Activated CD8-positive, alpha-beta memory T cell treated with anti-CD3 and anti-CD28 coated beads for 48 hours (primary cell): Measurements from ENCODE around the gene RHEX.

Source experiments
- DNase-seq, 3 experiments: peaks; one replicate each; pipeline ENCODE4 v3.0.0-alpha.2; 2020; ENCODE audit warnings: low read depth in 2 of 3, low spot score in 2 of 3

RHEX gene

DNA sequence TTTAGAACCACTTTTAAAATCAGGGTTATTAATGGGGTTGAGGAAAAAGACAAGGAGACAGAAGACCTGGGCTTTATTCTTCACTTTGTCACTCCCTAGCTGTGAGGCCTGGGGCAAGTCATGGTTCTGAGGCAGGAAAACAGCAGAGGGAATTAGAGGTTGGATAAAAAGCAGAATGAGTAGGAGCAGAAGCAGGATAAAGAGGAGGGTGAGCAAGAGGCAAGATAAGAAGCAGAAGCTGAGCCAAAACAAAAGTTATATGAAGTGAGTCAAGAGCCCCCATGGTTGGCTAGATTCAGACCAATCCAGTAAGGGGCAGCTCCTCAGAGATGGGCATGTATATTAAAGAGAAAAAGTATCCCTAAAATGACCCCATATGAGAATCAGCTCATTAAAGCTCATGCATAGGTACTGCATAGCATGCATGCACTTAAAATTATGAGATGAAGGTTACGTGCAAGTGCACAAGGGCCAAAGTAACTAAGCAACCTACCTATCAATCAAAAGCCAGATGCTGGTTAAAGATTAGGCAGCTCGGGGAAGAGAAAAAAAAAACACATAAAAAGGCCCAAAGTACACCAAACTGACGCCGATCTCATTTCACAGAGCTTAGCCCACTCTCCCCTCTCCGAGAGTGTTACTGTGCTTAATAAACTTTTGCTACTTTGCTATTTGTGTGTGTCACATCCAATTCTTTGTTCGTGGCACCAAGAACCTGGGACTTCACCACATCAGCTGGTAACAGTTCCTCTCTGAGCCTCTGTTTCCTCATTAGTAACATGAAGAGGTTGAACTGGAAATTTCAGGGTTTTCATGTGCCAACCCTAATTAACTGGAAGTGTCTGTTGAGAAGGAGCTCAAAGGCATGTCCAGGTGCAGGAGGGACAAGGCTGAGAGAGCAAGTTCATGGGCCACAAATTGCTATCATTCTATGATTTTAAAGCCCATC lies 62.0 kb downstream of the RHEX start:
- no peak for DNase-seq

DNA sequence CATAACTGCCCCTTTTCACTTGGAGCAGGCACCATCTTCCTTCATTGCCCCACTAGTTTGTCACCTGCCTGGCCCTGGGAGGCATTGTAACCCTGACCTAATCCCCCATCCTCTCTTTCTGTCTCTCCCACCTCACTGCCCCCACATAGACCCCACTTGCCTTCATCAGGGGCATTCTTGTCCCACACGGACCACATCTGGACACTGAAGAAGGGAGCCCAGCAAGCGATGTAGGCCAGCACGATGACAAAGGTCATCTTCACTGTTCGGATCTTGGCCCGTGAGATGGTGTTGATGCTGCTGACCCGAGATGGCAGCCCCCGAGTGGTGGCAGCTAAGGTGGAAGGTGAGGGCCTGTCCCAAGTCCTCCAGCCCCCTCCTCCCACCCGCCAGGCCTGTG lies 62.8 kb downstream of the RHEX start:
- no peak for DNase-seq

DNA sequence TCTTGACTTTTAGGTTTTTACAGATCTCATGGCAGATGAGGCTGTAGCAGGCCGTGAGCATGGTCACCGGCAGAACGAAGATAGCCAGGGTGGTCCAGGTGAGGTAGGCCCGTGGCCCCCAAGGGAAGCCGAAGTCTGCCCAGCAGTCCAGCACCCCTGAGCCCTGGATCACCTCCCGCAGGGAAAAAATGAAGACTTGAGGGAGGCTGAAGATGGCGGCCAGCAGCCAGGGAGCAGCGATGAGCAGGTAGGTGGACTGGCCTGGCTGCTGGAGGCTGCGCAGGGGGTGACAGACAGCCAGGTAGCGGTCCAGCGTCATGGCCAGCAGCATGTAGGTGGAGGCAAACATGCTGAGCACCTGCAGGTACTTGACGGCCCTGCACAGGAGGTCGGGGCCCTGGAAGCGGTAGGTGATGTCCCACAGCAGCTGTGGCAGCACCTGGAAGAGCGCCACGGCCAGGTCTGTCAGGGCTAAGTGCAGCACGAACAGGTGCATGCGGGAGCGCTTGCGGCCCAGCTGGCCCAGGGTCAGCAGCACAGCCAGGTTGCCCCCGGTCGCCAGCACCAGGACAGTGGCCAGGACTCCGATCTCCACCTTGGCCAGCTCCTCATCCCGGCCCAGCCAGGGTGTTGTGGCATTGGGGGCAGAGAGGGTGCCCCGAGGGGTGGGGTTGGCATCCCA lies 63.4 kb downstream of the RHEX start:
- DNase-seq: no peak

DNA sequence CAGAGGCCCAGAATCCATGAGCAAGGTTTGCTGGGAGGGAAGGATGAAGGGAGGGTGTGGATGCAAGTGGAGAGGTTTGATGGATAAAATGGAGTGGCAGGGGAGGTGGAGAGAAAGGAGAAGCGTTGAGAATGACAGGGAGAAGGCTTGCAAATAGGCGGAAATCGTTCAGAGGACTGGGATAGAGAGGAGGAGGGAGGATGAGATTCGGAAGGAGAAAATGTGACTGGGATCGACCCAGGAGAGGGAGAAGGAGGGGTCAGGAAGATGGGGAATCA lies 63.8 kb downstream of the RHEX start:
- no peak for DNase-seq

DNA sequence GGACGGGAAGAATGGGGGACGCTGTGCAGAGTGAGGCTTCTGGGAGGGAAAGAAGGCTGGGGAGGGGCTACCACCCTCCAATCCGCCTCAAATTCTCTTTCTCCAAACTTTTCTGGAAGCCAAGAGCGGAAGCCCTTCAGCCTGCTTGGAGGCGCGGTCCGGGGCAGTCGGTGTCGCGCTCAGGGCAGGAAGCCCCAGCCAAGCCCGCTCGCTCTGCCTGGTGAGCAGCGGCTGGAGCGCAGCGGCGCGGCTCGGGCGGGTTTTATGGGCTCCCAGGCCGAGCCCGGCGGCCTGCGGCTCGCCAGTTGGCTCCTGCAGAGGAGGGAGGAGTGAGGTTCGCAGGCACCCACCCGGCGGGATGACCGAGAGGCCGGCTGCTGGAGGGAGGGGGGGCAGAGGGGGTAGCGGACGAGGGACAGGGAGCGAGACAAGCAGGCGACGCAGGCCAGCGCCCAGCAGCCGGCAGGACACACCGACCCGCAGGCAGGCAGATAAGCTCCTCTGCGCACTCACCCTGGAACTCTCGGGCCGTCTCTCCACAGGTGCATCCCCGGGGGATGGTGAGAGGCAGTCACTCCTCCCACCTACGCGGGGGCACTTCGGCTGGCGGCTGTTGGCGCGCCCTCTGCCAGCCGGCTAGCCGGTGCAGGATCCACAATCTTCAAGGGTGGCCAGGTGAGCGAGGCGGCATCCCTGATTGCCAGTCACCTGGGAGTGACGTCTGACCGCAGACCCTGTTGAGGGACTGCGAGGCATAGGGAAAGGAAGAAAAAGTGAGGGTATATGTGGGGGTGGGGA lies 64.4 kb downstream of the RHEX start, which contains the start of gene AVPR1B:
Gene AVPR1B (minus strand): TSS at position 238 of the 798 bp plus-strand sequence. CDS start 498 bp downstream, outside the sequence.
- DNase-seq: no peak

DNA sequence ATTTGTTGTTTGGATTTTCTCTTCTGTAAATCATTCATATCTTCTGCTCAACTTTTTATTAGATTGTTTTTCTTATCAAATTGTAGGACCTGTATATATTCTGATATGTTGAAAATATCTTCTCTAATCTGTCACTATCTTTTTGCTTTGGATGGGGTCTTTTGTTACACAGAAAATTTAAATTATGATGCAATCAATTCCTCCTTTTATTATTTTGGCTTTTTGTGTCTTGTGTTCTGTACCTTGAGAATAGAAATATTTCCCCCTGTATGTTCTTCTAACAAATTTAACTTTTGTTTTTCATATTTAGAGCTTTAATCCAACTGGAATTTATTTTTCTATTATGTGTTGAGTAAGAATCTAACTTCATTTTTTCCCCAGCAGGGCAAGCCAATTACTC lies 67.4 kb downstream of the RHEX start:
- no peak for DNase-seq

DNA sequence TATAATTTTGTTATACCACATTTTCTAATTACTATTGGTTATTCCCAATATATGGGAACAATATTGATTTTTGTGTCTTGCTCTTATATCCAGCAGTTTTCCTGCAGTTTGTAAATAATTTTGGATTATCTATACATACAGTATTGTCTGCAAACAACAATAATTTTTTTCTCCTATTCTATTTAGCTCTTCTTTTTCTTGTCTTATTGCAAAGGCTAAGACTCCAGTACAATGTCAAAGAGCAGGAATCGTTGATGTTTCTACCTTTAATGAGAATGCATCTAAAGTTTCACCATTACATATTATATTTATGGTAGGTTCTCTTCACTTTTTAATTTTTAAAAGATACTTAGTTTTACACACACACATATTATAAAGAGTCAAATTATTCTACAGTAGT lies 68.3 kb downstream of the RHEX start:
- no peak for DNase-seq

DNA sequence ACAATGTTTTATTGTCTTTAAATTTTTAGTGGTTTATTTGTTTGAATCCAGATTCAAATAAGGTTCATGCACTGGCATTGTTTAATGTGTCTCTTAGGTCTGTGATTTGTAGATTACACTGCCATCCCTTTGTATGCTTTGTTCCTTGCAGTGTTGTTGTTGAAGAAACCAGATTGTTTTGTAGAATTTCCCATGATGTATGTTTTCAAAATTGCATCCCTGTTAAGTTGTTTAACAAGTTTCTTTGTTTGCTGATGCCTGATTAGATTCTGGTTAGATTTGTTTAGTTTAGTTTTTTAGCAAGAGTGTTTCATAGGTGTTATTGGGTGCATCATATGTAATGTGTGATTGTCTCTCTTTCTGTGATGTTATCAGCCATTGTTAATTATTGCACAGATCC lies 69.7 kb downstream of the RHEX start:
- DNase-seq: no peak

DNA sequence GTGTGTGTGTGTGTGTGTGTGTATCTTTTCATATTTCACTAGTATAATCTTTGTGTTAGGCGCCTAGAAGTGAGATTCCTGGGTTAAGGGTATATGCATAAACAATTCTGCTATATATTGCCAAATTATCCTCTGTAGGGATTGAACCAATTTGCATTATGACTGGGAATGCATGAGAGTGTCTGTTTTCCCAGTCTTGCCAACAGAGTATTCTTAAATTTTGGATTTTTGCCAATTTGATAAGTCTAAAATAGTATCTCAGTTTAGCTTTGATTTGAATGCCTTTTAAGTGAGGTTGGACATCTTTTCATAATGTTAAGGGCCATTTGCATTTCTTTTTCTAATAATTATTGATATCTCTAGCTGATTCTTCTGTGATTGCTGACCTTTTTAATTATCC lies 72.4 kb downstream of the RHEX start:
- DNase-seq: no peak

DNA sequence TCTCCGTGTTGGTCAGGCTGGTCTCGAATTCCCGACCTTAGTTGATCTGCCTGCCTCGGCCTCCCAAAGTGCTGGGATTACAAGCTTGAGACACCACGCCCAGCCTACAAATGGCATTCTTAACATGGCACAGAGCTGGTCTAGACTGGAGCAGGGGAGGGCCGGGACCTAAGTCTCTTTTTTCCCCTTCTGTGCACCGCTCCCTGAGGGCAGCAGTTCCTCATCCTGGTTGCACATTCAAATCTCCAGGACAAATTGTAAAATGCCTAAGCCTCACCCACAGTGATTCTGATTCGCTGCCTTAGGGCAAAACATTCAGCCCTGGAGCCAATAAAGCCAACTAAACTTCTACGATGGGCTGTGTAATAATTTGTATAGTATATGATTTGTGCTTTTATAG lies 74.4 kb downstream of the RHEX start:
- DNase-seq: no peak

DNA sequence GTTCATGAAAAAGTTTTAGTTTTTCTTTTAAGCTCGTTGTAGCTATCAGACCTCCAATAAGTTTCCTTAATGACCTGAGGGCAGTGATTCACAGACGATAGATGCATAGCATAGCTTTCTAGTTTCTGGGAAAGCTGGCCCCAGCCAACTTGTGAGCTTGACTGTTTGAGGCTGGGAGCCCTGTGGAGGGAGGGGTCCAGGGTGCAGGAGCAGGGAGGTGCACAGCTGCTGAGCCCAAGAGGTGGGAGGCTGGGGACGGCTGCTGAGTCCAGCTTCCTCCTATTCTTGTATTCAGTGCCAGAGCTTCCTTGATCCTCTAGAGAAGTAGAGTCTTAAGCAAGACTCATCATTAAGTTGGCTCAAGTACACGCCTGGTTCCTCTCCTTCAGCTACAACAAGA lies 75.2 kb downstream of the RHEX start:
- no peak for DNase-seq

DNA sequence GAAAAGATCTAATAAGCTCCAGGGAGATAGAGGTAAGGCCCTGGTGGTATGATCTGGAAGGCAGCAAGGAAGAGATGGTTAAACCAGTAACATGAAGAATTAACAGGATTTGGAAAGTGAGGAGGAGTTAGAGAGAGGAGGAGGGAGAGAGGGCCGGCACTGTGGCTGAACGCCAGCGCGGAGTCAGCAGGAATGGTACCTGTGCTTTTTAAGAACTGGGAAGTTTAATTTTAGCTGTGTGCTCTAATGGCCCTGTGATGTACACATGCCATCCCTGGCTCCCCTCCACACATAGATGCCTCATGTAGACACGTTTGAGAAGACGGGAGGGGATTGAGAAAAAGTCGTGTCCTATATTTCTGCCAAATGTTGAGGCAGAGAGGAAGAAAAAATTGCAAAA lies 78.1 kb downstream of the RHEX start:
- no peak for DNase-seq

DNA sequence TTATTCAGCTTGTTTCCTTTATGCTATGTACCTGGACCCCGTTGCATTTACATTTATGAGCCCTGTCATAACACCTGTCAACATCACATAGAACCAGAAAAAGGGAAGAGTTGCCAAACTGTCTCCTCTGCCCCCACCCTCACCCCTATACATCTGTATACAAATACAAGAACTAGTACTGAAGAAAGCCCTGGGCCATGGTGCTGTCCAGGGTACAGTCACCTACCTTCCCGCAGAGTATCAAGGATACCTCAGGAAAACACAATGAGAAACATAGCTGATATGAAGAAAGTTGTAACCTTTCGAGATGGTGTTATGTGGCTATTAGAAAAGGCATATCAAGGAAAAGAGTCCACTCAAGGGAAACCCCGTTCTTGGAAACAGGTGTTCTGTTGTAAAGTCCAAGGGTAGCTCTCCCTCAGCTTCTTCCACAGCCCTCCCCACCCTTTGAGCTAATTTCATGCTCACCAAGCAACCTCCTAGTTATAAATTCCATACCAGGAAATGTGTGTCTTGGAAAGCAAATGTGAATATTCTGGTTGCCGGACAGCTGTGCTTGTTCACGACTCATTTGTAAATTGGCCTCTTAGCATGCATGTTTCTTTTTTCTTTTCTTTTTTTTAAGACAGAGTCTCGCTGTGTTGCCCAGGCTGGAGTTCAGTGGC lies 80.9 kb downstream of the RHEX start:
- DNase-seq: no peak

DNA sequence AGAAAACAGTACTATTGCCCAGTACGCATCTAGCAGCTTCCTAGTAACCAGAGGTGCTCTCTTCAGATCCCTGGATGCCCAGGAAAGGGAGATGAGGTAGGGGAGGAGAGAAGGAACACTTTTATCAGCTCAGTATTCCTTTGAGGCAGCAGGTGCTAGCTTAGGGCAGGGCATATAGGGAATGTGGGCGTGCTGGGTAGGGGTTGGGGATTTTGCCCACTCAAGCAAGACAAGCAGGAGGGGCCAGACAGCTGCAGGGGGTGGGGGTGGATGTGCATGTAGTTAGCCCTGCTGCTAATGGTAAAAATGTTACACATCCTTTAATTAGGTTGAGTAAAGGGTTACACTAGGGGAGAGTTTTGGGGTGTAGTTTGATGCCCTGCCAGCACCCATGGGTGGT lies 82.3 kb downstream of the RHEX start:
- no peak for DNase-seq

DNA sequence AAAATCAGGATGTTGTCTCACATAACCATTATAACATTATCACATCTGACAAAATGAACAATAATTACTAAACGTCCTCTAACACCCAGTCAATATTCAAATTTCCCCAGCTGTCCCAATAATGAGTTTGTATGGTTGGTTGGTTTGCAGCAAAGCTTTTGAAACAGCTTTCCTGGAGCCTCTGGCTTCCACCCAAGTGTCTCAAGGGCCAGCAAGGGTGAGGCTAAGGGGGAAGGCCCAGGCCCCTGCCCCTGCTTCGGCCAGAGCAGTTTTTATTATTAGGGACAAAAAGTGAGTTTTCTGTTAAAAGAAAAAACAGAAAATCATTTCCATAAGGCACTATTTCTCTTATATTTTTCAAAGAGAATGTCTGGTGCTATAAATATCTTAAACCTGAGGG lies 83.3 kb downstream of the RHEX start:
- DNase-seq: no peak

DNA sequence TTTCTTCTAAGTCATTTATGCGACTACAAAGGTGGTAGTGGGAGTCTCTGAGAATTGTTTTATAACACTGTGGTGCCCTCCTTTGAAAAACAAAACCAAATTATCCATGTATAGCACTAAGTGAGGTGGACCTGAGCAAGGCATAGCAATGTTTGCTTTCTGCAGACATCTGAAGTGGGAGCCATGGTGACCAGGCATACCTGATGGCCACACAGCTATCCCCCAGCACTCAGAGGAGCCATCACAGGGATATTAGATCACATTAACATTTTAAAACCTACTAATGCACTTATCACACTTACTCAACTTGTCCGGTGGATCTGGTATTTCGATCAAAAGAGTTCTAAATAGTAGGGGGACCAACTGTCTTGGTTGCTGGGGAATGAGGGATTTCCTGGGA lies 89.0 kb downstream of the RHEX start:
- no peak for DNase-seq

DNA sequence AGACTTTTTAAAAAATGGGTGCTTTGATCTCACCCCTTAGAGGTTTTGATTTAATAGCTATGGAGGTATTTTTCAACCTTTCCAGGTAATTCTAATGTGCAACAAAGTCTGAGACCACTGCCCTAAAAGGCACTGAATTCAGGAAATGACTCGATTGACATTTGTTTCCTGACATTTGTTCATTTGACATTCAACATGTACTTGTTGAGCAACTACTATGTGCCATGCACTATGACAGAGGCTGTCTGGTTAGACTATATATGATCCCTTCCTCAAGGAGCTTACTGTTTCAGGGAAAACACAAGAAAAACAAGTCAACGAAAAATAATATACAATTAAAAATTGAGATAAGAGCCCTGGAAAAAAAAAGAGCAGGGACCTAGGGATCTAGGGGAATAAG lies 89.8 kb downstream of the RHEX start:
- DNase-seq: no peak

DNA sequence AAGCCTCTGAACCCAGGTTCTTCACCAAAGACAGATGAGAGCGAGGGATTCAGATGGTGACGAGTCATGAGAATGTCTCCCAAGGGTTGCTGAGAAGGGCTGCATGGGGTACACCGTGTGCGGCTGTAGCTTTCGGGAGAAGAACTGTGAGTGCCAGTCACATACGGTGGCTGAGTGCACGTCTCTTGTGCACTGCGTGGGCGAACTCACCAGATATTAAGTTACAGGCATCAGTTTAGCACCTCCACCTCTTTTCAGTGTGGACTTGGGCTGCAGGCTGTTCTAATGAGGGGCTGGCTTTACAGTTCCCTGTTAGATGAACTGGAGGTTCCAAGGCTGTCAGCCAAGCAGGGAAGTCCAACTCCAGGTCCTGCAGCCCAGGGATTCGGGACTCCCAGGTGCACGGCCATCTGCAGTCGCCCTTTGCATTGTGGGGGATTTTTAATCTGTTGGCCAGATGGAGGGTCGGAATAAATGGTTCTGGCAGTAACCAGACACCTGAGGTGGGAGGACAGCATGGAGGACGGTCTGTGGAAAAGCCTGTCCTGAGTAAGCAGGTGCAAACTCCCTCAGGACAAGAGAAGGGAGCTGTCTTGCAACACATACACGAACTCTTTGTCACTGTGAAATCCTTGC lies 90.7 kb downstream of the RHEX start:
- no peak for DNase-seq

DNA sequence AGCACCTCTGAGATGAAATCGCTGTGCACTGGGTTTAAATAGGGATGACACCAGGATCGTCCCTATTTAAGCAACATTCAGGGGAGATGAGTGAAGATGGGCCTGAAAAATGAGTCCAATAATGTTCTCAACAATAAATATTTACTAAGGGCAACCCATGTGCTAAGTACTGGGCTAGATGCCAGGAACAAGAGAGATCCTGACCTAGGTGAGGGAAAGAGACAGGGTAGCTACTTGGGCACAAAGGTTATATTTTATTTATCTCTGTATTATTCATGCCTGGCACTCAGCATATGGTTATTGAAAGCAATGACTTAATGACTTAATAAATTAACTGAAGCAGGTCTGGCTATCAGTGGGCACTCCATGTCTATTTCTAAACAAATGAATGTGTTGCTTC lies 91.6 kb downstream of the RHEX start:
- DNase-seq: no peak

DNA sequence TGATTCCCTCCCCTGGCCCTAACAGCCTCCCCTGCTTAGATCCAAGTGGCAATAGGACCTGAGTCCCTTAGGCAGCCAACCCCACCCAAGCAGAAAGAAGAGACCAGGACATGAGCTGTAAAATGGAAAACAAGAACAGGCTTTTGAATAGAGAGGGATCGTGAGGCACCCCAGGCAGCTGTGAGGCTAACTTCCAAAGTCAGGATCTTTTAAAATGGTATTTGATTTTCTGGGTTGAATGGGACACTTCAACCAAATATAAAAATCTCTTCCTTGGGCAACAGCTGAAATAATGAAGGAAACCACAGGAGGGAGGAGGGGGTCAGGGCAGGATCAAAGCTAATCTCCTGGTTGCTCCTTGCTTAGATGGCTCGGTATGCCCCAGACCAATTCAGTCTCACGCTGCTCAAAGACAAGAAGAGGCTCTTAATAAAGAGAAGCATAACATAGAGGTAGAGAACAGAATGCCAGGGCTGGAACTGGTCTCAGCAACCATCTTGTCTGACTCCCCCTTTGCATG lies 92.9 kb downstream of the RHEX start:
- DNase-seq: no peak
